ENCODE results near the gene MAPK4.

Gene MAPK4

GRCh38 chr18:50611529-50611941 is 51.6 kb downstream of the MAPK4 start:
- no peak for DNase-seq (ENCODE audit: low read depth, low spot score)
- H3K4me3 ChIP-seq (ENCODE audit: low read depth, low read length), result no peak overlapping the region
- in situ Hi-C loops (cut with HindIII; ENCODE audit: low sequenced_read_pairs), result no loop called here
- TF ChIP-seq, protein P1, sequence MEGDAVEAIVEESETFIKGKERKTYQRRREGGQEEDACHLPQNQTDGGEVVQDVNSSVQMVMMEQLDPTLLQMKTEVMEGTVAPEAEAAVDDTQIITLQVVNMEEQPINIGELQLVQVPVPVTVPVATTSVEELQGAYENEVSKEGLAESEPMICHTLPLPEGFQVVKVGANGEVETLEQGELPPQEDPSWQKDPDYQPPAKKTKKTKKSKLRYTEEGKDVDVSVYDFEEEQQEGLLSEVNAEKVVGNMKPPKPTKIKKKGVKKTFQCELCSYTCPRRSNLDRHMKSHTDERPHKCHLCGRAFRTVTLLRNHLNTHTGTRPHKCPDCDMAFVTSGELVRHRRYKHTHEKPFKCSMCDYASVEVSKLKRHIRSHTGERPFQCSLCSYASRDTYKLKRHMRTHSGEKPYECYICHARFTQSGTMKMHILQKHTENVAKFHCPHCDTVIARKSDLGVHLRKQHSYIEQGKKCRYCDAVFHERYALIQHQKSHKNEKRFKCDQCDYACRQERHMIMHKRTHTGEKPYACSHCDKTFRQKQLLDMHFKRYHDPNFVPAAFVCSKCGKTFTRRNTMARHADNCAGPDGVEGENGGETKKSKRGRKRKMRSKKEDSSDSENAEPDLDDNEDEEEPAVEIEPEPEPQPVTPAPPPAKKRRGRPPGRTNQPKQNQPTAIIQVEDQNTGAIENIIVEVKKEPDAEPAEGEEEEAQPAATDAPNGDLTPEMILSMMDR (IDR thresholded peaks at IDR 0.05; ENCODE audit: low read depth, low read length), result no peak

- in situ Hi-C loops (cut with HindIII; ENCODE audit: low sequenced_read_pairs), result no loop called here
- no peak for DNase-seq (ENCODE audit: low read depth, low spot score)
- H3K4me3 ChIP-seq (ENCODE audit: low read depth, low read length), result no peak overlapping the region
- TF ChIP-seq, protein P1 (IDR thresholded peaks at IDR 0.05; ENCODE audit: low read depth, low read length), result no peak
Observed at GRCh38 chr18:50614838-50615237, 55.0 kb downstream of the MAPK4 start.

DNA sequence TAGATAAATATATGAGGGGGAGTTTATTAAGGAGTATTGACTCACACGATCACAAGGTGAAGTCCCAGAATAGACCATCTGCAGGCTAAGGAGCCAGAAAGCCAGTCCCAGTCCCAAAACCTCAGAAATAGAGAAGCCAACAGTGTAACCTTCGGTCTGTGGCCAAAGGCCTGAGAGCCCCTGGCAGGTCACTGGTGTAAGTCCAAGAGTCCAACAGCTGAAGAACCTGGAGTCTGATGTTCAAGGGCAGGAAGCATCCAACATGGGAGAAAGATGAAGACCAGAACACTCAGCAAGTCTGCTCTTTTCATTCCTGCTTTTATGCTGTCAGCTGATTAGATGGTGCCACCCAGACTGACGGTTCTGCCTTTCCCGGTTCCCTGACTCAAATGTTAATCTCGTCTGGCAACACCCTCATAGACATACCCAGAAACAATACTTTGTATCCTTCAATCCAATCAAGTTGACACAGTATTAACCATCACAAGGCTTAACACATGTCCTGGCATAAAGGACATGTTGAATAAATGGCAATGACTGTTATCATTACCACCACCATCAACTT is 56.7 kb downstream of the MAPK4 start:
- in situ Hi-C loops (cut with HindIII; ENCODE audit: low sequenced_read_pairs), result no loop called here
- H3K4me3 ChIP-seq (ENCODE audit: low read depth, low read length), result no peak overlapping the region
- TF ChIP-seq, protein P1 (IDR thresholded peaks at IDR 0.05; ENCODE audit: low read depth, low read length), result no peak
- DNase-seq (ENCODE audit: low read depth, low spot score), result no peak

DNA sequence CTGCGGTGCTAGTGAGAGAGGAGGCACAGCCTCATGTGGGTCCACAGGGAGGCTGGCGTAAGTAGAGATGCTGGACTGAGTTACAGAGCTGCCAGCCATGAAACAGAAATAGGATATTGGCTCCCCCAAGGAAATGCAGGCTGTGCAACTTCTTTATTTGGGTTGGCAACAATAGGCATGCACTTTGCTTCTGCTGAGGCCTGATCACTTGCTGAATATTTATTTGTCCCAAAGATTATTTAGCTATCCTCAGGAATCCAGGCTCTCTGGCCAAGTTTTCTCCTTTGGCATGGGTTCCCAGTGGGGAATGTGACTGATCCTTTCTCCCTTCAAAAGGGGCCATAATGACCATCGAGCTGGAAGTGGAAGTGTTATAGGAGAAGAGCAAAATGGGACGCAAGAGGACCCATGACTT is 60.0 kb downstream of the MAPK4 start:
- DNase-seq (ENCODE audit: low read depth, low spot score), result no peak
- no peak overlapping the region for H3K4me3 ChIP-seq (ENCODE audit: low read depth, low read length)
- TF ChIP-seq, protein P1 (IDR thresholded peaks at IDR 0.05; ENCODE audit: low read depth, low read length), result no peak
- in situ Hi-C loops (cut with HindIII; ENCODE audit: low sequenced_read_pairs), result no loop called here

DNA sequence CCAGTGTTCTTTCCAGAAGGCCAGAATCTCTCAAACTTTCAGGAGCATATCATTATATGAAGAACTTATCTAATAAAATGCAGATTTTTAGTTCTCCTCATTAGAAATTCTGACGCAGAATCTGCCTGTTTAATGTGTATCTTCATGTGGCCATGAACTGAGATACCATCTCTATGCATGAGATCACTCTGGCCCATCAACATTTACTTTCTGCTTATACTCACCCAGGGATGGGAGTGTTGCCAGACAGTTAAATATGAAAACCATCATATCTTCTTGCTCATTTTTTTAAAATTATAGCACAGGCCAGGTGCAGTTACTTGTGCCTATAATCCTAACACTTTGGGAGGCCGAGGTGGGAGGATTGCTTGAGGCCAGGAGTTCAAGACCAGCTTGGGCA is 60.4 kb downstream of the MAPK4 start:
- in situ Hi-C loops (cut with HindIII; ENCODE audit: low sequenced_read_pairs), result no loop called here
- TF ChIP-seq, protein P1 (IDR thresholded peaks at IDR 0.05; ENCODE audit: low read depth, low read length), result no peak
- no peak overlapping the region for H3K4me3 ChIP-seq (ENCODE audit: low read depth, low read length)
- no peak for DNase-seq (ENCODE audit: low read depth, low spot score)

- in situ Hi-C loops (cut with HindIII; ENCODE audit: low sequenced_read_pairs), result no loop called here
- no peak for DNase-seq (ENCODE audit: low read depth, low spot score)
- H3K4me3 ChIP-seq (ENCODE audit: low read depth, low read length), result no peak overlapping the region
- TF ChIP-seq, protein P1 (IDR thresholded peaks at IDR 0.05; ENCODE audit: low read depth, low read length), result no peak
Observed at GRCh38 chr18:50621366-50621765, 61.5 kb downstream of the MAPK4 start.

DNA sequence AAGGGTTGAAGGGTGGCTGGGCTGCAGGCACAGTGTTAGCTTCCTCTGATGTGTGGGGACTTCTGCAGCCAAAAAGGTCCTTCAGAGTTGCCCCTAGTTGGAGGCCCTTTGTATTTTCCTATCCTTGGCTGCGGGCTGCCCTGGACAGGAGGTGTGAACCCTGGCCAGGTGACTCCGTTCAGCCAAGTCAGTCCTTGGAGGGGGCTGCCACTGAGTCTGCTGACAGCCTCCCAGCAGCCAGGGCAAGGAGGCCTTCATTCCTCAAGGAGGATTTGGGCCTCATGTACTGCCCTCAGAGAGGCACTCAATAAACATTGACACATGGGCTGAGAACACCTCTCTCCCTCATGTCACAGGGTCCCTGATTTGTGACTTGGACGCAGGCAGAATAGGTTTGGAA is 62.4 kb downstream of the MAPK4 start:
- H3K4me3 ChIP-seq (ENCODE audit: low read depth, low read length), result no peak overlapping the region
- no peak for DNase-seq (ENCODE audit: low read depth, low spot score)
- in situ Hi-C loops (cut with HindIII; ENCODE audit: low sequenced_read_pairs), result no loop called here
- TF ChIP-seq, protein P1 (IDR thresholded peaks at IDR 0.05; ENCODE audit: low read depth, low read length), result no peak
